ENCODE measurements around the gene EXD3. TPM values are rescaled to one million over a fixed set of nuclear protein-coding genes. Genes with fewer than 3 reads are reported as not detected.
A peak's percentile ranks its signal among the peaks of the same experiment; 100 is the strongest.

The EXD3 gene
- total and polyA plus RNA-seq, 8 donors = 8.1 to 57.3 (median 13.6) TPM

- FAIRE-seq (no peak), ATAC-seq (no peak), DNase-seq (peak in 1 of 6 donors; percentile 79)
- intact Hi-C loops (cut with DNase I) = no loop called here
- H3K27ac ChIP-seq = peak overlapping the region in 3 of 4 donors; percentile 11 to 94 (median 22)
- H3K4me3 ChIP-seq = peak overlapping the region in 1 of 4 donors; percentile 49
- H3K27me3 ChIP-seq = no peaks in the 10 kb centered on the region
- TF ChIP-seq, protein P1, sequence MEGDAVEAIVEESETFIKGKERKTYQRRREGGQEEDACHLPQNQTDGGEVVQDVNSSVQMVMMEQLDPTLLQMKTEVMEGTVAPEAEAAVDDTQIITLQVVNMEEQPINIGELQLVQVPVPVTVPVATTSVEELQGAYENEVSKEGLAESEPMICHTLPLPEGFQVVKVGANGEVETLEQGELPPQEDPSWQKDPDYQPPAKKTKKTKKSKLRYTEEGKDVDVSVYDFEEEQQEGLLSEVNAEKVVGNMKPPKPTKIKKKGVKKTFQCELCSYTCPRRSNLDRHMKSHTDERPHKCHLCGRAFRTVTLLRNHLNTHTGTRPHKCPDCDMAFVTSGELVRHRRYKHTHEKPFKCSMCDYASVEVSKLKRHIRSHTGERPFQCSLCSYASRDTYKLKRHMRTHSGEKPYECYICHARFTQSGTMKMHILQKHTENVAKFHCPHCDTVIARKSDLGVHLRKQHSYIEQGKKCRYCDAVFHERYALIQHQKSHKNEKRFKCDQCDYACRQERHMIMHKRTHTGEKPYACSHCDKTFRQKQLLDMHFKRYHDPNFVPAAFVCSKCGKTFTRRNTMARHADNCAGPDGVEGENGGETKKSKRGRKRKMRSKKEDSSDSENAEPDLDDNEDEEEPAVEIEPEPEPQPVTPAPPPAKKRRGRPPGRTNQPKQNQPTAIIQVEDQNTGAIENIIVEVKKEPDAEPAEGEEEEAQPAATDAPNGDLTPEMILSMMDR (IDR thresholded peaks at IDR 0.05) = no peak
- 25 to 28% methylated on average over 17 to 18 of the region's 18 CpGs for WGBS, 2 donors
- H3K9me3 ChIP-seq = no peaks in the 10 kb centered on the region
- H3K36me3 ChIP-seq = no peaks in the 10 kb centered on the region
- peaks cover 30 to 32% (median 31%) of the 10 kb centered on the region in 3 donors for H3K4me1 ChIP-seq
Observed at GRCh38 chr9:137315581-137316011, 107.4 kb downstream of the EXD3 start.

DNA sequence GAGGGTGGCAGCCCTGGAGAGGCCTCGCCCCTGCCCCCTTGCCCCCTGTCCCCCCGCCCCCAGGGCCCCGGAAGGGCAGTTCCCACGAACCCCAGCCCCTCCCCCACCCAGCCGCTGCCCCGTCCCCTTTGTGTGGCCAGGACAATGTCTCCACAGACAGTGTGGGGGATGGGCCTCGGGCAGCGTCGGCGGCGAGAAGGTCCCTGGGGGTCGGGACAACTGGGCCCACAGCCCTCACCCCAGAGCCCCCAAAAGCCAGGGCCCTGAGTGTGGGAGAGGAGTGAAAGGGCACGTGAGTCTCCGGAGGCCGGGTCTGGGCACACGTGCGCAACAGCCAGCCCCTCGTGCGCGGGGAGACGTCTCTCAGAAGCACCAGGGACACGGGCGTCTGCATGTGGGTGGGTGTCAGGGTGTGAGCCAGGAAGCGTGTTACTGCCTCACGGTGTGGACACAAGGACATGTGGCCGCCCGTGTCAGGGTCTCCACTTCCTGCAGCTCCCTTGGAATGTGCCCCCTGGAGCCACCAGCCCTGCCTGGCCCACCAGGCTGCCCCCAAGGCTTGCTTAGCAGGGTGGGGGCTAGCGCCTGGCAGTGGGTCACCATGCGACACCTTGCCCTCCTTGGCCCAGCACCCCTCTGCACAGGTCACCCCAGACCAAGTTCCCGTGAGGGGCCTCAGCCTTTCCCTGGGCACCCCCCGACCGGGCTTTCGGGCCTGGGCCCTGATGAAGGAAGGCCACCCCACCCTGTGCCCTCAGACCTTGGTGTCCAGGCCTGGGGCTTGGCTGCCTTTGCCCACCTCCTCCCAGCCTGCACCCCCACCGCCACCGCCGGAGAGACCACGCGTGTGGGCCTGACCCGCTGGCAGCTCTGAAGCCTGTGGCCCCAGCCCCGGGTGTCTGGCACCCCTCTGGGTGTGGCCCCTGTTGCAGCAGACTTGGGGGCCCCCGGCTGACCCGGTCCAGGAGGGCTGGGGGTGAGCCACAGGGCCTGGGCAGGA, 108.1 kb downstream of the EXD3 start:
- H3K27me3 ChIP-seq = no peaks in the 10 kb centered on the region
- no peaks in the 10 kb centered on the region for H3K36me3 ChIP-seq
- peaks cover 37 to 39% (median 38%) of the 10 kb centered on the region in 3 donors for H3K4me1 ChIP-seq
- intact Hi-C loops (cut with DNase I) = no loop called here
- TF ChIP-seq, protein P1 (IDR thresholded peaks at IDR 0.05) = no peak
- no peak overlapping the region for H3K4me3 ChIP-seq
- ATAC-seq (no peak), FAIRE-seq (no peak), DNase-seq (peak; percentile 32 to 87 (median 53))
- H3K9me3 ChIP-seq = no peaks in the 10 kb centered on the region
- 60 to 65% methylated on average over 41 to 42 of the region's 42 CpGs for WGBS, 2 donors
- H3K27ac ChIP-seq = peak overlapping the region in 3 of 4 donors; percentile 11 to 94 (median 30)

- Histone ChIP-seq H3K9me3 (no peaks in the 10 kb centered on the region), H3K27me3 (no peaks in the 10 kb centered on the region), H3K27ac (peak overlapping the region in 2 of 4 donors; percentile 30 to 94), H3K36me3 (no peaks in the 10 kb centered on the region), H3K4me1 (peaks cover 43 to 46% (median 44%) of the 10 kb centered on the region in 3 donors), H3K4me3 (no peak overlapping the region)
- 69 to 77% methylated on average over 24 of the region's 24 CpGs for WGBS, 2 donors
- DNase-seq (peak; percentile 15 to 83 (median 52)), ATAC-seq (no peak), FAIRE-seq (no peak)
- TF ChIP-seq, protein P1 (IDR thresholded peaks at IDR 0.05) = no peak
- intact Hi-C loops (cut with DNase I) = no loop called here
Observed at GRCh38 chr9:137313956-137314560, 108.9 kb downstream of the EXD3 start.

DNA sequence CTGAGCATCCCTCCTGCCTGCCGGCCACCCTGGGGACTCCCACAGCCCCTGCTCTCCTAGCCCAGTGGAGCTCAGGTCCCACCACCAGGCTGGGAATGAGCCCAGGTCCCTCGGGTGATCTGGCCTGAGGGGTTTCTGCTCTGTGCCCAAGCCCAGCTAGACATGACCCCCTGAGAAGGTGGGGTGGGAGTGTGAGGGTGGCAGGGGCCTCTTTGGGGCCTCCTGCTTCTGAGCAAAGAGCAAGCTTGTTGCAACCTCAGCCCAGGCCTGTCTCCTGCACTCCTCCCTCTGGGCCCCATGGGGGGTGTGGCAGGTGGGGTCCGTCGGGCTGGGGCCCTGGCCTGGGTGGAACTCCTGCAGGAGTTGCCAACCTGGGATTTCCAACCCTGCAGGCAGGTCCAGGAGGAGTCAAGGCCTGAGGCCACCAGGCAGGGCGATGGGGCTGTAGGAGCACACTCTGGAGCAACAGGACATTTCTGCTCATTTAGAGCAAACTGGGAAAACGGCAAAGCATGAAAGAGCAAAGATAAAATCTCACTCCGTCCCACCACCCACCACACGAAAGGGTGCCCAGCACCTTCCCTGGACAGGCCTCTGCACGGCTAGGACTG, 109.5 kb downstream of the EXD3 start:
- no peaks in the 10 kb centered on the region for H3K9me3 ChIP-seq
- 68 to 77% methylated on average over 9 of the region's 9 CpGs for WGBS, 2 donors
- H3K4me3 ChIP-seq = no peak overlapping the region
- FAIRE-seq (no peak), DNase-seq (peak in 5 of 6 donors; percentile 19 to 80 (median 54)), ATAC-seq (no peak)
- H3K36me3 ChIP-seq = no peaks in the 10 kb centered on the region
- TF ChIP-seq, protein P1 (IDR thresholded peaks at IDR 0.05) = no peak
- H3K27me3 ChIP-seq = no peaks in the 10 kb centered on the region
- peak overlapping the region in 3 of 4 donors; percentile 94 to 99 (median 97) for H3K27ac ChIP-seq
- intact Hi-C loops (cut with DNase I) = no loop called here
- H3K4me1 ChIP-seq = peaks cover 43 to 51% (median 48%) of the 10 kb centered on the region in 3 donors
